Measurements from ENCODE around the gene LGI2. TPM values are rescaled to one million over a fixed set of nuclear protein-coding genes. Genes with fewer than 3 reads are reported as not detected.

LGI2 gene
- polyA plus RNA-seq, 5 donors = 3.0 to 7.2 (median 5.2) TPM

DNA sequence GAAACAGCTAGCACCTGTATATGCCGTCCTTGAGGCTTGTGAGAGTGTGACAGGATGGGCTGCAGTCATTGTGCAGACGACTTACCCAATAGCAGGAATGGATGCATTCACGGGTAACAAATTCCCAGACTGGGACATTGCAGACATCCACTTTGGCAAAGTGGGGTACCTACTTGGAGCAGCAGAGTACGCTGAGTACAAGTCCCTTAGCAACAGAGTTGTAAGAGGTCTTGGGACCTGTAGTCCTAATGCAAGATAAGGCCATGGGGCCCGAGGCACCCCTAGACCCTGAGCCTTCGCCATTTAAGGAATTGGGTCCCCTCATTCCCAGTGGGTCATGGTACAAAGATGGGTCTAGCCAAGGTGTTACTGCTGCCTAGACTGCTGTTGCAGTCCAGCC lies 62.5 kb downstream of the LGI2 start:
- no peak for DNase-seq

- DNase-seq = no peak
Measured at GRCh38 chr4:24967346-24967745, 63.4 kb downstream of the LGI2 start.

DNA sequence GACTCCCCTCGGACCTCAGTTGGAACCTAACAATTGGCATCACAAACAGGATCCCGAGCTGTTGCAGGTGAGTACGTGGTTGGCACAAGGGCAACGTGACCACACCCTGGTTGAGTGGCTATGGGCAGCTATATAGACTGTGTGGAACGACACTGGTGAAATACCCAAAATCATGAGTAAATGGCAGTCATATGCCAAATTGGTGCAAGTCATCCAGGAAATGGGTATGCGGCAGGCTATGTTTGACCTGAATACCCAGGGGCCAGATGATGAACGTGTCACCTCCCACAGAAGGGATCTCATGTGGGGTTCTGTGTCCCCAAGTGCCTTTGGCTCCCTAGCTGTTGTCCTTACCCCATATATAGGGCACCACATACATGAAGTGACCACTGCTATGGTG lies 64.7 kb downstream of the LGI2 start:
- DNase-seq = no peak

- no peak for DNase-seq
Measured at GRCh38 chr4:24965627-24966026, 65.1 kb downstream of the LGI2 start.

DNA sequence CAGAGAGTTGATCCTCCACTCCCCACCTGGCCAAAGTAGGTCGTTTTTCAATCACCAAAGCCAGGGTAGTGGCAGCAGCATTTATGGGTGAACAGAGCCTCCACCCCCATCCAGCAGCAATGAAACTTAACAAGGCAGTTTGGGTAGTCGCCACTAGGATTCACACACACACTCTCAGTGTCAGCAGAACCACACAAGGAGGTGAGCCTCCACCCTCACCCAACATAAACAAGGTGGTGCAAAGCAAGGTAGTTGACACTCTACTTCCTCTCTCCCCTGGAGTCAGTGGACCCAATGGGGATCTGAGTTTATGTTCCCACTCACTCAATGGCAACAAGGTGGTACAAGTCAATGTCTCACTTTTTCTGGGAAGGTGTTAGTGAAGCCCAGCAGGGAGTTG lies 67.5 kb downstream of the LGI2 start:
- no peak for DNase-seq

GRCh38 chr4:24957886-24958285 lies 72.9 kb downstream of the LGI2 start:
- no peak for DNase-seq

DNA sequence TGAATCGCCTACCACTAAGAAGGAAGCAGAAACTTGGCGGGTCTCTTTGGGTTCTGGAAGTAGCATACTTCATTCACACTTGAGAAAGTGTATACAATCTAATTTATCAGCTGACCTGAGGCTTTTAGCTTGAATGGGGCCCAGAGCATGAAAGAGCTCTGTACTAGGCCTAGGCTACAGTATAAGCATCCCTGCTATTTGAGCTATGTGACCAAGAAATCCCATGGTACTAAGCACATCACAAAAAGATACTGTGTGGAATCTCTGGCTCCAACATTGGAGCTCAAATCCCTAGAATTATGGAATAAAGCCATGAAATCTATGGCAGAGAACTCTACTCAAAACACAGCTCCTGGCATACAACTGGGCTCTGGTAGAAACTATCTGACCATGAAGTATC lies 74.0 kb downstream of the LGI2 start:
- DNase-seq = no peak

DNA sequence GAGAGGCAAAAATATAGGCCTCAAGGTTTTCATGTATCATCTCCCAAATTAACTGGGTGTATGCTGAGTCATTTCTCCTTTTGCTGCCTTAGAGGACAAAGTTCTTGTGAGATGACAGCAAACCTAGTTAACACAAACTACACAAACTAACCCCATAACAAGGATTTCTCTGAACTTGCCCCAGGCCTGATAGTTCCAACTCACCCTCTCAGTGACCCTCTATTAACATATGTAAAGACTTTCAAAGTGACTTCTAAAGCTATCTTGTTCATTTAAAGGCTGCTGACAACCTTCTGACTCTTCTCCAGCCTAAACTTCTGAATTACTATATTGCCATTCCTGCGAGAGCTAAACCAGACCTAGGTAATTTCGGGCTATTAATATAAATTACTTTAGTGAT lies 74.7 kb downstream of the LGI2 start:
- no peak for DNase-seq

DNA sequence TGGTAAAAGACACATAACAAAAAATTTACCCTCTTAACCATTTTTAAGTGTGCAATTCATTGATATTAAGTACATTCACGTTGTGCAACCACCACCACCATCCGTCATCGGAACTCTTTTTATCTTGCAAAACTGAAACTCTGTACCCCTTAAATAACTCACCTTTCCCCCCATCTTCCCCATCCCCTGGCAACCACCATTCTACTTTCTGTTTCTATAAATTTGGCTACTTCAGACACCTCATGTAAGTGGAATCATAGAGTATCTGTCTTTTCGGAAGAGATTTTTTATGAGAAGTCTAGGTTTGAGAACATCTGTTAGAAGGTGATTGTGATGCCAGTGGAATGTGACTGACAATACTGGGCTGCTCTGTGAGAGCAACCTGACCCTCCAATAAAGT lies 78.1 kb downstream of the LGI2 start:
- DNase-seq = no peak

DNA sequence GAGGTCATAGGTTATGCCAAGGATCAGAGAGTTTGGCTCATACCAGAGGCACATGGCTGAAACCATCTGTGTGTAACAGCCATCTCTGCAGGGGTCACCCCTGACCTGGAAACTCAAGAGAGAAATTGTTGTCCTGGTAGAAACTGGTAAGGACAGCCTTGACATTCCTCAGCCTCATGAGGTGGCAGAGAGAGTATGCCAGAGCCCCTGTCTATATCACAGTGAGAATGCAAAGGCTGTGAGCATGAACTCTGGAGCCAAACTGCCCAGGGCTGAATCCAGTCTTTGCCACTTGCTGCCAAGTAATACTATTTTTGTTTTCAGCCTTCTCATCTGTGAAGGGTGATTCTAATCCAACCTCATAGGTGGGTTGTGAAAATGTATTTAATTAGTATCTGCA lies 80.8 kb downstream of the LGI2 start:
- DNase-seq = no peak

Other genes with a start within 250 kb of the LGI2 start
- 10 to 100 TPM; 11.7 to 29.0 (median 17.6) TPM for gene SOD3, start 235.4 kb downstream of the LGI2 start, polyA plus RNA-seq (ENCODE audit: insufficient read depth in 1 of 5, insufficient read length in 5 of 5, low replicate concordance in 1 of 5)
- gene CCDC149, start 117.9 kb downstream of the LGI2 start, polyA plus RNA-seq (ENCODE audit: insufficient read depth in 1 of 5, insufficient read length in 5 of 5, low replicate concordance in 1 of 5) = 10 to 100 TPM; 18.4 to 22.9 (median 20.5) TPM
- gene SEPSECS, start 129.5 kb upstream of the LGI2 start, polyA plus RNA-seq (ENCODE audit: insufficient read depth in 1 of 5, insufficient read length in 5 of 5, low replicate concordance in 1 of 5) = 10 to 100 TPM in 4 of 5 donors, 1 to 10 TPM in 1; 9.0 to 18.4 (median 15.6) TPM
- 10 to 100 TPM; 24.3 to 33.2 (median 27.4) TPM for gene PI4K2B, start 203.1 kb upstream of the LGI2 start, polyA plus RNA-seq (ENCODE audit: insufficient read depth in 1 of 5, insufficient read length in 5 of 5, low replicate concordance in 1 of 5)